Stimulated activated CD8-positive, alpha-beta memory T cell treated with anti-CD3 and anti-CD28 coated beads, Interleukin-15, amount 100 ng/mL, for 1 hour (primary cell): ENCODE measurements around the gene SLC16A1.
"Not testable (repeated sequence)": the region's sequence is repeated elsewhere in the genome, so short reads cannot be mapped to it uniquely, and the experiment has no call there.

ENCODE experiments used
- DNase-seq: peaks from one replicate; pipeline ENCODE4 v3.0.0-alpha.2; 2020; ENCODE audit warnings: low read depth

SLC16A1 gene

DNA sequence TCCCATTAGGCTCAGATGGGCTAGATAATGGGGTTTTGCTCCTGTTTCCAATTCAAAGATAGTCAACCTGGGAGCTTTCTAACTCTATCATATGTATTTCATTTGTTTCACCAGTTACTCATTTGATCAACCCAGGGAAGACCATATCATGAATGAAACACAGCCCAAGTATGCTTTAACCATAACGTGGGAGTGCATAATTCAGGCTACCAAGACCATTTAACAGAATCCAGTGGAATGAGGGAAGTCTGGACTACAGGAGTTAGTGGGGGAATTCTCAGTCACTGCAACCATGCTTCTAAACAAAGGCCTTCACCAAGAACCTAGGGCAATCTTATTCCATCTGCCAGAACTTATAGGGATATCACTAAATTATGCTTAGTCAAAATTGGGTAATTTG, 15.0 kb upstream of the SLC16A1 start:
- DNase-seq: no peak

DNA sequence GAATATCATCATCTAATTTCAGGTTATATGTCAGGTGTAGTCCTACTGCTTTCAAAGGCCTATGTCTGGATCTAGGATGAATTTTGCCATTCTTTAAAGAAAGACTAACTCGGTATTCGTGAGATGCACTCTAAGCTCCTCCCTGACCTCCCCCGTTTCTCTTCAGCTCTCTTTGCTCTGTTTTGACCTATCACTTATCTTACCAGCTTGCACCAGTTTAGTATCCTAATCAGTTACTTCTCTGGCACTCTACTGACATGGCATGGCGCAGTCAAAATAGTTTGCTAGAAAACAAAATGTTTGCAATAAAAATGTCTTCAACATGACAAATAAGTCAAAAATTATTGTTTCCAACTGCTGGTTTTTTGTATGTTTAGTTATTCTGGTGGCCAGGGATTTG, 8.4 kb upstream of the SLC16A1 start:
- no peak for DNase-seq

DNA sequence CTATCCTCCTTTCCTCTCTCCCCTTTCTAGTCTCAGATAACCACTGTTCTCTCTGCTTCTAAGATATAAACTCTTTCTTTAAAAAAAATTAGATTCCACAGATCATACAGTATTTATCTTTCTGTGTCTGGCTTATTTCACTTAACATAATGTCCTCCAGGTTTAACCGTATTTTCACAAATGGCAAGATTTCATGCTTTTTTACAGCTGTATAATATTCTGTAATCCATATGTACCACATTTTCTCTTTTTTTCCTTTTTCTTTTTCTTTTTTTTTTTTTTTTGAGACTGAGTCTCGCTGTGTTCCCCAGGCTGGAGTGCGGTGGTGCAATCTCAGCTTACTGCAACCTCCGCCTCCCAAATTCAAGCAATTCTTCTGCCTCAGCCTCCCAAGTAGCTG, 5.1 kb upstream of the SLC16A1 start:
- DNase-seq: no peak

DNA sequence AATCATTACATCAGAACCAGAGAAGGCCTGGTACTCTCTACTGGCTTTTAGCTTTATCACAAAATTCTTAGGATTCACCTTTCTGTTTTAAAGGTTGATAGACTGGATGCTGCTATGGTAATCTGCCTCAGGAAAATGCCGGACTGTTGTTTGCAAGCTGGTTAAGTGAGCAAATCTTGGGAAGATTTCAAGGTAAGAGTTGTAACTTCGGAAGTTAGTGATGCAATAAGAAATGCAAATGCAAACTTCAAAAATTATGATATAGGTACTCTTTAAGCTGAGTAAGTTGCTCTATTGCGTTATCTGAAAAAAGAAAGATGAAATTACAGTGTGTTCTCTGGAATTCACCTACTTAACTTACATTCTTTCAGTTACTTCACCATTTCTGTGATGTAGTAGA, 4.4 kb upstream of the SLC16A1 start:
- DNase-seq: no peak

DNA sequence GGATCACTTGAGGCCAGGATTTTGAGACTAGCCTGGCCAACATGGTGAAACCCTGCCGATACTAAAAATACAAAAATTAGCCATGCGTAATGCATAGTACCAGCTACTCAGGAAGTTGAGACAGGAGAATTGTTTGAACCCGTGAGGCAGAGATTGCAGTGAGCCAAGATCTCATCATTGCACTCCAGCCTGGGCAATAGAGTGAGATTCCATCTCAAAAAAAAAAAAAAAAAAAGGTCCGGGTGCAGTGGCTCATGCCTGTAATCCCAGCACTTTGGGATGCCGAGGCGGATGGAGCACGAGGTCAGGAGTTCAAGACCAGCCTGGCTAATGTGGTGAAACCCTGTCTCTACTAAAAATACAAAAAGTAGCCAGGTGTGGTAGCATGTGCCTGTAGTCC, 2.2 kb upstream of the SLC16A1 start:
- DNase-seq: not testable (repeated sequence)

DNA sequence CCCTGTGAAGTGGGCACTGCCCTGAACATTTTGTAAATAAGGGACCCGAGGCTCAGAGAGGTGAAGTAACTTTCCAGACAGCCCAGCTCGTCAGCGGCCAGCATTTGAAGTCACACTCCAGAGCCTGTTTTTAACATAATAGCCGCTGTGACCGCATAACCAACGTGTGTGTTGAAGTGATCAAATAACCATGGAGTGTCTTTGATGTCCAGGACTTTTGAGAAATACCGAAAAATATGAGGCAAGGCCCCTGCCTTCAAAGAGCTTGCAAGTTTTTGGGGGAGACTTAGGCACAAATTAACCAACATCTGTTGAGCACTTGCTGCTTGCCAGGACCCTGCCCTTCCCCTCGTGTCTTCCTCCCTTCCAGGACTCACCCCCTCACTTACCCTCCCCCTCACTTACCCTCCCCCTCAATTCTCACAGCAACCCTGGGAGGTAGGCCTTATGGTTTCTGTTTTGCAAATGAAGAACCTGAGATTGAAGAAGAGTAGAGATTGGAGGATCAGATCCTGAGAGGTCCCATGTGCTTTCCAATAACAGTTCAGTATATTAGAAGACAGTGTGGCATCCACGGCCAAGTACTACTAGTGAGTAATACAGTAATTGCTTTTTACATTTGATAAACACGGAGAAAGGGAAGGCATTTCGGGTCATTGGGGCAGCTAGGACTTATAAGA, 1.3 kb upstream of the SLC16A1 start:
- no peak for DNase-seq

DNA sequence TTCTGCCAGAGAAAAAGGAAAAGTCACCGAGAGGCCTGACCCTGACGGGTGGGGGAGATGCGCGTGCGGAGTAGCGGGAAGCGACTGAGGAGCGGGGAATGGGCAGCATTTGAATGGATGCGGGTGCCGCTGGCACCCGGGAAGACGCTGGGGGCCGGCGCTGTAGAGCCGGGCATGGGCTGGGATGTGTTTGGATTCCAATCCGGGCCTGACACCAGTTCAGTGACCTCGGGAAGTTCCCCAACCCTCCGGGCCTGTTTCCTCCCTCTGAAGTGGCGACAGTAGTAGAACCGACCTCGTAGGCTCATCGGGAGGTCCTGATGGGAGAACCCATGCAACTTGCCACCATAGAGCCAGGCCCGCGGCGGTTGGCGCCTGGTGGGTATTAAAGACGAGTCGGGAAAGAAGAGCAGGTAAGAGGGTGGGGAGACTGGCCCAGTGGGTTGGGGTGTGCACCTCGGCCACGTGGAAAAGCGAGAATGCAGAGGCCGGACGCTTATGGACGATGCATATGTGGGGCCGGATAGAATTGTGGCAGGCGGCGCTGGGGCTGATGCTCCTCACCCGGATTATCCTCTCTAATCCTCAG, 642 bp upstream of the SLC16A1 start:
- DNase-seq: no peak

DNA sequence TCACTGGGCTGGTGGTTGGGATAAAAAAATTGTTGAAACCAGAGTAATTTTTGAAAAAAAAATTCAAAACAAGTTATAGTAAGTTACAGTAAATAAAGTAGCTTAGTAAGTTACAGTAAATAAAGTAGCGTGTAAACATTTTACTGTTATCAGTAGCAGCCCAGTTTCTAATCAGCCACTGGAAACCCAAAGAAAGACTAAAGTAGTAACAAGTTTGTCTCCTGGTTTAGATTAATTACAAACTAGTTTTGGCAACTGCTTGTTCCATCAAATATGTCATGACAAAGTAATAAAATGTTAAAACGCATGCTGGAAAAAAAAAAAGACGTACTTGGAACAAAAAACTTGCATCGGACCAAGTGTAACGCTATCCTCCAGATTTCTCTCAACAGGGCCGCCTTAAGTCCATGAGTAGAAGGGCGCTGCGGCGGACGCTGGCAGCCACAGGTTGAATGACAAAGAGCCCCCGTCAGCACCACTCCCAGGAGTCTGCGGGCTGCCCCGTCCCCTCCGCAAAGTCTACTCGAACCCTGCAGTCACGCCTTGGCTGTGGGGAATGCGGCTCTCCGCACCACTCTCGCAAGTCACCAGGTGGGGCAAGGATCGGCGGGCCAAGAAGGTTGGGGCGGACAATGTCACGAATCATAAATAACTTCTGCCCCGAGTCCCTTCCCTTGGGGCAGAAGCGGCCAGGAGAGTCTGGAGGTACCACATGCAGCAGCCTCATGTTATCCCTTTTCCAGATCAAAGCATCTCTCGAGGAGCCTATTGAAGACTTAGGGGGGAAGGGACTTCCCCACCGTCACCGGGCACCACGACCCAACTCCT, 837 bp downstream of the SLC16A1 start:
- DNase-seq: no peak

DNA sequence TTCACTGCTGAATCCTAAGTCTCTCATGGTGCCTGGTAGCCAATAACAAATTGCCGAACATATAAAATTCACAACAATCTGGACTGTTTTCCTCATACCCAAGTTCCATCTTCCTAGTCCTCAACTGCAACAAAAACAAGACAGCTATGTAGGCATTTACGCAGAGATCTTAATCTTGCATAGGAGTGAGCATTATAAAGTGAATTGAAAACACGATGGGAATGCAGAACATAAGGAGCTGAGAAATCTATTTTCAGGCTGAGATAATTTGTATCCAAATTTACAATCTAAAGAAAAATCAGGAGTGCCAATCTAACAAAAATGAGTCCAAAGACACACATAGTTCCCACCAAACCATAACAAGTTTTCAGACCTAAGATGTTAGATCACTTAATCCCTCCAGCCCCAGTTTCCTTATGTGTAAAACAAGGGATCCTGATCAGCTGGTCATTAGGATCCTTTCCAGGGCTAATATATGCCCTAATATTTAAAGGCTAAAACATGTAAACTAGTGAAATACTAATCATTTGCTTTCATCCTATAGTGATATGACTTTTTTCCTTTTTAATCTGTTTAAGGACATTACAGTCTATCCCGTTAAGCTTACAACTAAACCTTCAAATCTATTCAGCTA, 1.9 kb downstream of the SLC16A1 start:
- DNase-seq: no peak

DNA sequence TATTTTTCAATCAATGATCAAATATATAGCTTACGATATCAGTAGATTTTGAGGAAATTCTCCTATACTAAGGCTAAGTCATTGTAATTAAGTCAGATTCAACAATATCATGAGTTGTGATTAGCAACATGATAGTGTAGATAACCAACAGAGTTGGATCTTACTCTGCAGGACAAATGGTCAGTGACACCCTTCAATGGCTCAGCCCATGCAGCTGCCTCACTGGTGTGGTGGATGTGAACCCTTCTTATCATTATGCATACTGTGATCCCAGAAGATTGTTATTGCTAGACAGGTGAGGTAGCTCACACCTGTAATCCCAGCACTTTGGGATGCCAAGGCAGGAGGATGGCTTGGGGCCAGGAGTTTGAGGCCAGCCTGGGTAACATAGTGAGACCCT, 5.6 kb downstream of the SLC16A1 start:
- no peak for DNase-seq

DNA sequence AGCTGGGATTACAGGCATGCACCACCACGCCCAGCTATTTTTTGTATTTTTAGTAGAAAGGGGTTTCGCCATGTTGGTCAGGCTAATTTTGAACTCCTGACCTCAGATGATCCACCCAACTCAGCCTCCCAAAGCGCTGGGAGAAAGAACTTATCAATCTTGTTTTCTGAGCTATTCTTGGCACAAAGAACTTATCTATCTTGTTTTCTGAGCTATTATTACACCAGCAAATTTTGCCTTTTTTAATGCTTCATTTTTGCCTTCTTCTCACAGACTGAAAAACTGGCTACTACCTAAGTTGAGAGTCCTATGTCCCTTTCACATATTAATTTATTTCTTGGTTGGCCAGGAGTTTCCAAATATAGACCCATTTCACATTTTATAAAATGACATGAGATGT, 9.3 kb downstream of the SLC16A1 start:
- no peak for DNase-seq

DNA sequence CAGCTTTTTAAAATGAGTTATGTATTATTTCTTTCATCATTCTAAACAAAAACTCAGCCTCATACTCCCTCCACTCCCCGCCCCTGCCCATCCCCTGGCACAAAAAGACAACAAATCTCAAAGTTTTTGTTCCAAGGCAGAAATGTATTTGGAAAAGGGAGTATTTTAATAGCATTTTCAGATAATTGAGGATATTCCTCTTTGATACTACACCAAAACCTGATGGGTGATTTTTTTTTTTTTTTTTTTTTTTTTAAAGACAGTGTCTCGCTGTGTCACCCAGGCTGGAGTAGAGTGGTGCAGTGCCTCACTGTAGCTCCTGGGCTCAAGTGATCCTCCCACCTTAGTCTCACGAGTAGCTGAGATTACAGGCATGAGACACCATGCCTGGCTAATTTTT, 16.2 kb downstream of the SLC16A1 start:
- no peak for DNase-seq

DNA sequence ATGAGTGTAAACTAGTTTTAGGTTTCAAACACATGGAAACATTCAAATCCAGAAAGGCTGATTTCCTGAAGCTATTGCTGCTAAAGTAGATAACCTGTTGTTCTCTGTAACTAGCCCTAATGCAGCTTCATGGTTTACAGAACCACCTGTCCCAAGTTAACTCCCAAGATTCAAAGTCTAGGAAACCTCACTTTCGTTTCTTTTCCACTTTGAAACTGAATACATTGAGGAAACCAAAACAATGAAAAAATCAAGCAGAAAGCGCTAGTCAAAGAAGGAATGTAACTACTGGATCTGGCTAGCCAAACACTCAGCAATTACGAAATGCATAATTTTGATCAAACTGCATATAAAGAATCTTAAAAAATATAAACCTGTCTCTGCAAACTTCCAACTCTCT, 17.8 kb downstream of the SLC16A1 start:
- no peak for DNase-seq

DNA sequence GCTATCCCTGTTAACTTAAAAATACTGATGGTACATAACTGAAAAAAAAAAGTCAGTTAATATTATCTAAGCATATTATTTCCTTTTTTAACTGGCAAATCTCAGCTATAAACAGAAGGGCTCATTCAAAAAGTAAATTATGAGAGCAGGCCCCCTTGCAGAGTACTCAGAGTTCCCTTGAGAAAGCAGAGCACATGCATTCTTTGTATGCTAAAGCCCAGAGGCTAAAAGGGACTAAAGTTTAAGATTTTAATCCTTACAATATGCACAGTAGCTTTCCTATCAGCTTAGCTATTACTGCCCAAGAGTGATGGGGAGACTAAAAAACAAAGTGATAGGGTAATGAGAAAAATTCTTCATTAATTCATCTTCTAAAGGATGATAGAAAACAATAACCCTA, 18.5 kb downstream of the SLC16A1 start:
- DNase-seq: no peak

DNA sequence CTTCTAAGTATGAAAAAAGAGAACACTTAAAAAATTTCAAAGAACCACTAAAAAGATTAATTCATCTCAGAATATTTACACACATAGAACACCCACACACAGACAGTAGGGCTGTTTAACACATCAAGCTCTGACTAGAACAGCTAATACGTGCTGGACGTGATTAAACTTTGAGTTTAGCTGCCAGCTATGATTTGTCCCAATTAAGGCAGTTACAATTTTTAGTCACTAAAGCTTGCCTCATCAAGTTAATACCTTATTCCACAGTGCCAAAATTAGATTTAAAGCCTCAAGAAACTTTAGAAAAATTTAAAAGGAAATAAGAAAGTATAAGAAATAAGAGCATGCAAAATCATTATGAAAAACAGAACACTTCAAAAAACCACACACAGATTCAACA, 18.9 kb downstream of the SLC16A1 start:
- no peak for DNase-seq

DNA sequence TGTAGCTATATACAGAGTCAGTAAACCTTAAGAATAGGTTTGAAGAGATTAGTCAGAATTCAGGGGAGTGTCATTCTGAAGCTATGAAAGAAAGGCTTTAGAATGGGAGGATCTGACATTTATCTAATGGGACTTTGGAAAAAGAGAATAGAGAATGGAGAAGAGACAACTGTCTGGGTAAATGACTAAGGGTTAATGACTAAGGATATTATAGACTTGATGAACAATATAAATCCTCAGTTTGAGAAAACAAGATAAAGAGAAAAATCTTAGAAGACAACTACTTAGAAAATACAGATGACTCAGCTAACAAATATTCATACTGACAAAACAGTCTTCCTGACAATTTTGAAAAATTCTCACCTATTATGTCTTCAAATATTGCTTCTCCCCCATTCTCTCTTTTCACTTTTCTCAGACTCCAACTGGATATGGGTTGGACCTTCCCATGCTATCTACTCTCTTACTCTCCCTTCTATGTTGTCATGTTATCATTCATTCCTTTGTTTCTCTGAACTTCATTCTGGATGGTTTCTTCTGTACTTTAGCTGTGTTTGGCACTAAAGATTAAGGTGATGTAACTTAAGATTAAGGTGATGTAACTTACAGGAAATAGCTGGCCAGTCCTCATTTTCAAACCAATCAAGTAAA, 20.4 kb downstream of the SLC16A1 start:
- no peak for DNase-seq

DNA sequence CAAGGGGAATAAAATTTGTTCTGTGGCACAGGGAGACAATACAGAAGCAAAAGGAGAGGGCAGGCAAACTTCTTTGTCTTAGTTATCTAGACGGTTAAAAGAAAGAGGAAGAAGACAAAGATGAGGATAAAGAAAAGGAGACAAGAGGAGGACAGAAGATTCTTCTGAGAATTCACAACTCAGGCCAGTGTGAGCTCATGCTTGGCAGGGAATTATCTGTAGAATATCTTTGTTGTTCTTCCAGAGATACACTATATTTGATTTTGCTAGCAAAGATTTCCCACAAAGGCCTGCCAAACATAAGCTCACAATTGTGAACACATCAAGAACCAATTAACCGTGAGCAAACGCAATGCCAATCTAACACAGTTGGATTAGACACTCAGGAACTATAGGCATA, 21.4 kb downstream of the SLC16A1 start:
- no peak for DNase-seq

DNA sequence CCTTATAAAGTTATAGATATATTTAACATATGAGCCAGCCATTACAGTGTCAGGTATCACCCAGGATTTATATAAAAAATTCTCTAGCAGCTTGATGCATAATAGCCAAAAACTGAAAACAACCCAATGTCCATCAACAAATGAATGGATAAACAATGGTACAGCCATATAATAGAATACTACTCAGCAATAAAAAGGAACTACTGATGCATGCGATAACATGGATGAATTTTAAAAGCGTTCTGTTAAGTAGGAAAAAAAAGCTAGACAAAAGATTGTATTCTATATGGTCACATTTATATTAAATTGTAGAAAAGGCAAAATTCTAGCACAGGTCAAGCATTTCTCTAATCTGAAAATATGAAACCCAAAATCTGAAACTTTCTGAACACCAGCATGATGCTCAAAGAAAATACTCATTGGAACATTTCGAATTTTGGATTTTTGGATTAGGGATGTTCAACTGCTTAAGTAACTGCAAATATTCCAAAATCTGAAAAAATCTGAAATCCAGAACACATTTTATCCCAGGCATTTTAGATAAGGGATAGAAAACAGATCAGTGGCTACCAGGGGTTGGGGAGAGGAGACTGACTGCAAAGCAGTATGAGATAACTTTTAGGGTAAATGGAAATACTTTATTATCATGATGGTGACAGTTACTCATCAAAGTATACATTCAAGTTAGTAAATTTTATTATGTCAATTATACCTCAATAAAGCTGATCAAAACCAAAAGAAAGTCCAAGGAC, 22.0 kb downstream of the SLC16A1 start:
- no peak for DNase-seq

DNA sequence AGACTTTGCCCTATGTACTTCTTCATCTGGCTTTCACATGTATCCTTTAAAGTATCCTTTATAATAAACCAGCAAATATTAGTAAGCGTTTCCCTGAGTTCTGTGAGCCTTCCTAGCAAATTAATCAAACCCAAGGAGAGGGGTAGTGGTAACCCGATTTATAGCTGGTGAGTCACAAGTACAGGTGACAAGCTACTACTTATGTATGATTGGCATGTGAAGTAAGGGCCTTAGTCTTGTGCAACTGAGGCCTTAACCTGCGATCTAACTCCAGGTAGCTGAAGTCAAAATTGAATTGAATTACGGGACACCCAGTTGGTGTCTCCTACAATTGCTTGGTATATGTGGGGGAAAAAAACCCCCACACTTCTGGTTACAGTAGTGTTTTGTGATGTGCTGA, 26.0 kb downstream of the SLC16A1 start:
- no peak for DNase-seq

DNA sequence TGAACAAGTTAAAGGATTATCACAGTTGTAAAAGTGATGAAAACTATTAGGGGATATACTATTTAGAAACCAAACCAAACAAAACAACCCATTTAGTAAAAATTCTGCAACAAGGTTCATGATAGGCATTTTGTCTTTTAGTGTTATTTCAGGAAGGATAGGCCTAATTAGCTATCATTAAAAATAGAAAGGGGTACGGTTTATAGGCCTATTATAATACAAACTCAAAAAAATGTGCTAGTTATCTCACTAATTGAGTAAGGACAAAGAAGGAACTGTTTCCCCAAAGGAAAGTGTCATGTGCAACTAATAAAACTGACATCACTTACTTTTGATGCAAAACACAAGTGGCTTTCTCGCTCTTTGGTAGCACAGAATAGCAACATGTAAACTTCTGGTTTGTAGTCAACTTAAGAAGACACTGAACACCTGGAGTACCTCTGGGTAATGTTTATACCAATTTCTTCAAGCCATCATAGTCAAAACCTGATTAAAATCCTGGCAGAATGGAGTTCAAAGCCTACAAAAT, 28.5 kb downstream of the SLC16A1 start:
- no peak for DNase-seq

DNA sequence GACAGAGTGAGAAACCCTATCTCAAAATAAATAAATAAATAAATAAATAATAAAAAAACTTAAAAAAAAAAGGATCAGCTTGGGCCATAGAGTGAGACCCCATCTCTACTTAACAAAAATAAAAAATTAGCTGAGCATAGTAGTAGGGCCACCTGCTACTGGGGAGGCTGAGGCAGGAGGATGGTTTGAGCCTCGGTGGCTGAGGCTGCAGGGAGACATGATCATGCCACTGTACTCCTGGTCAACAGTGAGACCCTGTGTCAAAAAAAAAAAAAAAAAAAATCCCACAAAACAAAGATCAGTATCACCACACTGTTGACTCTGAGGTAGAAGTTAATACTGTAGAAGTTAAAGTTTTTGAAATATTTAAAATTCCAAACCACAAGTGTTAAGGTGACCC, 29.1 kb downstream of the SLC16A1 start:
- no peak for DNase-seq
